Loucy (cell line): ENCODE measurements around the gene OR10G4.

Experiments
- H2AFZ ChIP-seq: fragments of 200-600 bp; sonication (generic); 2 replicates; pipeline ENCODE4 v1.6.0; 2016; ENCODE audit warnings: antibody characterized with exemption, mild to moderate bottlenecking, low read length, moderate library complexity
- H3F3A ChIP-seq: fragments of 200-600 bp; 2 replicates; pipeline ENCODE4 v1.6.0; 2016; ENCODE audit warnings: antibody characterized with exemption, low read depth, mild to moderate bottlenecking
- H3K27me3 ChIP-seq: fragments of 200-600 bp; sonication (generic); 2 replicates; pipeline ENCODE4 v1.6.1; 2014; ENCODE audit warnings: low read length, mild to moderate bottlenecking; ENCODE audit not compliant: insufficient read depth, poor library complexity, severe bottlenecking
- H3K36me3 ChIP-seq: fragments of 200-600 bp; sonication (generic); 2 replicates; pipeline ENCODE4 v1.6.1; 2016; ENCODE audit warnings: low read length; ENCODE audit not compliant: insufficient read depth
- H3K4me1 ChIP-seq: fragments of 200-600 bp; sonication (generic); 2 replicates; pipeline ENCODE4 v1.5.1; 2014; ENCODE audit warnings: low read length, mild to moderate bottlenecking; ENCODE audit not compliant: insufficient read depth, poor library complexity, severe bottlenecking
- H3K4me2 ChIP-seq: fragments of 200-600 bp; sonication (generic); 2 replicates; pipeline ENCODE4 v1.6.0; 2014; ENCODE audit warnings: antibody characterized with exemption, low read length, low read depth, mild to moderate bottlenecking; ENCODE audit not compliant: poor library complexity, severe bottlenecking
- H3K4me3 ChIP-seq: fragments of 200-600 bp; sonication (generic); 2 replicates; pipeline ENCODE4 v1.5.1; 2014; ENCODE audit warnings: low read length, mild to moderate bottlenecking, mixed read lengths; ENCODE audit not compliant: poor library complexity, severe bottlenecking
- H3K79me2 ChIP-seq: fragments of 200-600 bp; sonication (generic); 2 replicates; pipeline ENCODE4 v1.6.1; 2014; ENCODE audit warnings: low read length; ENCODE audit not compliant: insufficient read depth
- H3K9ac ChIP-seq: fragments of 200-600 bp; sonication (generic); 2 replicates; pipeline ENCODE4 v1.6.0; 2014; ENCODE audit warnings: mild to moderate bottlenecking, low read depth, low read length, moderate library complexity; ENCODE audit not compliant: poor library complexity, severe bottlenecking
- H3K9me2 ChIP-seq: fragments of 200-600 bp; sonication (generic); replicated peaks from 2 replicates; pipeline ENCODE4 v1.6.1; 2016; ENCODE audit warnings: low read depth, low read length, mixed read lengths
- H3K9me3 ChIP-seq: fragments of 200-600 bp; sonication (generic); 2 replicates; pipeline ENCODE4 v1.6.1; 2014; ENCODE audit warnings: mild to moderate bottlenecking, antibody characterized with exemption, low read length, low read depth; ENCODE audit not compliant: insufficient read depth
- H4K20me1 ChIP-seq: fragments of 200-600 bp; sonication (generic); 2 replicates; pipeline ENCODE4 v1.6.0; 2014; ENCODE audit warnings: antibody characterized with exemption, low read length, mild to moderate bottlenecking; ENCODE audit not compliant: insufficient read depth, poor library complexity, severe bottlenecking
- EZH2phosphoT487 ChIP-seq: fragments of 200-600 bp; IDR thresholded peaks from 2 replicates; pipeline ENCODE4 v1.6.1; 2018; ENCODE audit warnings: antibody characterized with exemption, mild to moderate bottlenecking, moderate library complexity, borderline replicate concordance
- TF ChIP-seq, protein P1 (sequence below): fragments of 200-600 bp; sonication (generic); conservative IDR thresholded peaks from 2 replicates; pipeline ENCODE4 v1.5.1; 2014; ENCODE audit warnings: mild to moderate bottlenecking, antibody characterized with exemption, low read length

OR10G4 gene

DNA sequence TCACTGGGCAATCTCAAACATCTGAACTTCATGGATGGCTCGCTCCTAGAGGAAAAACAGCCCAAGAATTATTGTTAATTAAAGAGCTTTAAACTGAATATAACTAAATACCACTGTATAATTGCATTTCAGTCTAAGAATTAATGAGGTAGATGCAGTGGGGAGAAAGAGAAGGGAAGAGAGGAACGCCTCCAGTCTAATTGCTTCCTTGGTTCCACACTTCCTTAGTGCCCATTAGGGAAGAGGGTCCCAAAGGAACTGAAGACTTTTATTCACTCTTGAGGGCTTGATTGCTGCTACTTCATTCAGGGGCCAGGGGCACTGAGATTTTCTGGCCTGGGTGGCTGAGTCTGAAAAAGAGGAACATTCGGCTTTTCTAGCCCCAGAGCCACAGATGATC, 40.2 kb downstream of the OR10G4 start:
- no peak for TF ChIP-seq EZH2phosphoT487
- TF ChIP-seq, protein P1, sequence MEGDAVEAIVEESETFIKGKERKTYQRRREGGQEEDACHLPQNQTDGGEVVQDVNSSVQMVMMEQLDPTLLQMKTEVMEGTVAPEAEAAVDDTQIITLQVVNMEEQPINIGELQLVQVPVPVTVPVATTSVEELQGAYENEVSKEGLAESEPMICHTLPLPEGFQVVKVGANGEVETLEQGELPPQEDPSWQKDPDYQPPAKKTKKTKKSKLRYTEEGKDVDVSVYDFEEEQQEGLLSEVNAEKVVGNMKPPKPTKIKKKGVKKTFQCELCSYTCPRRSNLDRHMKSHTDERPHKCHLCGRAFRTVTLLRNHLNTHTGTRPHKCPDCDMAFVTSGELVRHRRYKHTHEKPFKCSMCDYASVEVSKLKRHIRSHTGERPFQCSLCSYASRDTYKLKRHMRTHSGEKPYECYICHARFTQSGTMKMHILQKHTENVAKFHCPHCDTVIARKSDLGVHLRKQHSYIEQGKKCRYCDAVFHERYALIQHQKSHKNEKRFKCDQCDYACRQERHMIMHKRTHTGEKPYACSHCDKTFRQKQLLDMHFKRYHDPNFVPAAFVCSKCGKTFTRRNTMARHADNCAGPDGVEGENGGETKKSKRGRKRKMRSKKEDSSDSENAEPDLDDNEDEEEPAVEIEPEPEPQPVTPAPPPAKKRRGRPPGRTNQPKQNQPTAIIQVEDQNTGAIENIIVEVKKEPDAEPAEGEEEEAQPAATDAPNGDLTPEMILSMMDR: no peak
- Histone ChIP-seq H3K4me3 (no peak overlapping the region), H3K4me2 (no peak overlapping the region), H4K20me1 (no peaks in the 10 kb centered on the region), H3K9ac (no peak overlapping the region), H3F3A (no peaks in the 10 kb centered on the region), H3K9me2 (no peaks in the 10 kb centered on the region), H3K4me1 (no peaks in the 10 kb centered on the region), H3K79me2 (no peaks in the 10 kb centered on the region), H2AFZ (no peak overlapping the region), H3K36me3 (no peaks in the 10 kb centered on the region), H3K27me3 (no peaks in the 10 kb centered on the region), H3K9me3 (no peaks in the 10 kb centered on the region)
